Testis (tissue), 3 donors: ENCODE measurements around the gene GFPT1. TPM values are rescaled to one million over a fixed set of nuclear protein-coding genes. Genes with fewer than 3 reads are reported as not detected.

Experiments used
- DNase-seq: peaks from one replicate; pipeline ENCODE4 v3.0.0-alpha.2; 2019
- H3K27ac ChIP-seq, 2 donors: fragments of 200-600 bp; sonication (generic); one replicate each; pipeline ENCODE4 v1.5.1; 2019
- H3K27me3 ChIP-seq: fragments of 200-600 bp; sonication (generic); one replicate; pipeline ENCODE4 v1.5.1; 2019
- H3K36me3 ChIP-seq: fragments of 200-600 bp; sonication (generic); one replicate; pipeline ENCODE4 v1.5.1; 2017; ENCODE audit warnings: low read depth; ENCODE audit errors: missing control alignments
- H3K4me1 ChIP-seq: fragments of 200-600 bp; sonication (generic); one replicate; pipeline ENCODE4 v1.5.1; 2019
- H3K4me3 ChIP-seq, 2 donors: fragments of 200-600 bp; sonication (generic); one replicate each; pipeline ENCODE4 v1.5.1; 2017 to 2019
- H3K9me3 ChIP-seq: fragments of 200-600 bp; sonication (generic); one replicate; pipeline ENCODE4 v1.5.1; 2017
- POLR2A ChIP-seq: fragments of 450-650 bp; IDR thresholded peaks from one replicate; pipeline ENCODE4 v1.6.1; 2017; ENCODE audit warnings: antibody characterized with exemption, mild to moderate bottlenecking, moderate library complexity
- WGBS, 2 donors: methylation state at CpG; one replicate each; pipeline ENCODE4 v1.1.5; 2018; 5-methylcytosine and 5-hydroxymethylcytosine counted together
- intact Hi-C: fragments of 100-400 bp; cut with DNase I; formaldehyde crosslinking; loops from one replicate; pipeline ENCODE4 v1.15.1; 2023; ENCODE audit warnings: low total_unique reads
- polyA plus RNA-seq: library from polyadenylated mRNA; stranded (reverse); fragments of 350-450 nt; fragmentation: Illumina TruSeq; extraction: RNeasy Lipid Tissue Mini Kit (QIAGEN cat#74804); gene quantifications from one replicate; pipeline ENCODE4 v1.2.3, GENCODE V29; 2014; ENCODE audit warnings: low read depth, low replicate concordance; ENCODE audit not compliant: insufficient read depth
- small RNA-seq, 2 donors: library from RNA; depleted of rRNA; stranded (forward); fragments of <200 nt; gene quantifications; one replicate each; pipeline ENCODE3, GENCODE V24; 2016
- total RNA-seq, 2 donors: library from RNA; depleted of rRNA; stranded (reverse); fragments of >200 nt; gene quantifications; one replicate each; pipeline ENCODE4 v1.2.3, GENCODE V29; 2016
- TF ChIP-seq, protein P1 (sequence below), 3 experiments: fragments of 450-650 bp in 2 of 3; fragments of 200-600 bp in 1 of 3; sonication (generic) in 1 of 3; IDR thresholded peaks; one replicate each; pipeline ENCODE4 v1.5.1; 2016 to 2019; ENCODE audit warnings: antibody characterized with exemption in 3 of 3, mild to moderate bottlenecking in 2 of 3, moderate library complexity in 1 of 3

The GFPT1 gene
- total and polyA plus RNA-seq, 3 donors from 2014 or later: 25.6 to 74.3 (median 33.3) TPM

DNA sequence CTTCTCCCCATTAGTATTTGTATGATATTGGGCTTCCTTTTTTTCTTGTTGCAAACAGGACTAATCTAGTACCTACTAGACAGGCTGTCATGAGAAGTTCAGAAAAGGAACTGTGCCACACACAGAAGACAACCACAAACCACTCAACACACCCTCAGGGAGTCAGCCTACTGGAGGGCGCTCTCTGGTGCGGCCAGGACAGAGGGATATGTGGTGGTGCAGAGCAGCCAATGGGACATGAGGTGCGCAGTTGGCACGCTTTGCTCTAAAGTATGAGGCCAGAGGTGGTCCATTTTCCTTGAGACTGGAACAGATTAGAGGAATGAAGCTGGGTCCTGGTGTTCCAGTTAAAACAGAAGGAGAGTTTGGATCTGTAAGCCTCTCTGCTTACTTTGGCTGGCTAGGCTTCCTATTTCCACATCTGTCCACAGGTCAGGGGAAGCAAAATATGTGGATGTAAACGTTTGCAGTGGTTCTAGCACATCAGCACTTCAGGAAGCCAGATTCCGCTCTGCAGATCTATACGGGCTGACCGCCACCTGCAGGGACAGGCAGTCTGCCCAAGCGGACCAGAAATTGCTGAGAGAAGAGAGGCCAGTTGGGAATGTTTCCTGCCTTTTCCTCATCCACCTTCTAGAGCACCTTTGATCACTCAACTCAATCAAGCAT is 114.1 kb downstream of the GFPT1 start:
- Histone ChIP-seq H3K4me3 (no peak overlapping the region), H3K4me1 (no peaks in the 10 kb centered on the region), H3K36me3 (no peaks in the 10 kb centered on the region), H3K27ac (no peak overlapping the region), H3K27me3 (no peaks in the 10 kb centered on the region), H3K9me3 (no peaks in the 10 kb centered on the region)
- 64 to 70% methylated on average over 9 of the region's 9 CpGs for WGBS, 2 donors
- TF ChIP-seq, protein P1, sequence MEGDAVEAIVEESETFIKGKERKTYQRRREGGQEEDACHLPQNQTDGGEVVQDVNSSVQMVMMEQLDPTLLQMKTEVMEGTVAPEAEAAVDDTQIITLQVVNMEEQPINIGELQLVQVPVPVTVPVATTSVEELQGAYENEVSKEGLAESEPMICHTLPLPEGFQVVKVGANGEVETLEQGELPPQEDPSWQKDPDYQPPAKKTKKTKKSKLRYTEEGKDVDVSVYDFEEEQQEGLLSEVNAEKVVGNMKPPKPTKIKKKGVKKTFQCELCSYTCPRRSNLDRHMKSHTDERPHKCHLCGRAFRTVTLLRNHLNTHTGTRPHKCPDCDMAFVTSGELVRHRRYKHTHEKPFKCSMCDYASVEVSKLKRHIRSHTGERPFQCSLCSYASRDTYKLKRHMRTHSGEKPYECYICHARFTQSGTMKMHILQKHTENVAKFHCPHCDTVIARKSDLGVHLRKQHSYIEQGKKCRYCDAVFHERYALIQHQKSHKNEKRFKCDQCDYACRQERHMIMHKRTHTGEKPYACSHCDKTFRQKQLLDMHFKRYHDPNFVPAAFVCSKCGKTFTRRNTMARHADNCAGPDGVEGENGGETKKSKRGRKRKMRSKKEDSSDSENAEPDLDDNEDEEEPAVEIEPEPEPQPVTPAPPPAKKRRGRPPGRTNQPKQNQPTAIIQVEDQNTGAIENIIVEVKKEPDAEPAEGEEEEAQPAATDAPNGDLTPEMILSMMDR (IDR thresholded peaks at IDR 0.05): no peak
- TF ChIP-seq POLR2A: no peak
- intact Hi-C loops: no loop called here
- DNase-seq: no peak

DNA sequence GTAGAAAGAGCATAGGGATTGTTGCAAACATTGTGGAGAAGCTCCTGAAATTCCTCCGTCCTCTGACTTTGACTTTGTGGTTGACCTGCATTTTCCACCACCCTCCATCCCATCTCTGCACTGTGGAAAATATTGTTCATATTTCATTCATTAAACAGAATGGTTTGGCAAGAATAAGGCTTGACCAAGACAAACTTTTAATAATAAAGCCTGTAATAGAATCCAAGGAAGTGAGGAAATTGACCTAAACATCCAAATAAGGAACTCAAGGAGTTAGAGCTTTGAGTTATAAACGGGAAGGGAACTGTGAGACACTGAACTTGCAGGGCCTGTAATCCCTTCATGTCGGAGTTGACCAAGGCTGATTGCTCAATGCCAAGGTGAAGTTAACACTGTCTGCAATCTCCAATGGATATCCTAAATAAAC is 115.2 kb downstream of the GFPT1 start:
- intact Hi-C loops: no loop called here
- H3K4me3 ChIP-seq: no peak overlapping the region
- no peaks in the 10 kb centered on the region for H3K36me3 ChIP-seq
- TF ChIP-seq, protein P1 (IDR thresholded peaks at IDR 0.05): no peak
- no peak for DNase-seq
- no peak overlapping the region for H3K27ac ChIP-seq
- 43 to 49% methylated on average over 3 of the region's 3 CpGs for WGBS, 2 donors
- no peaks in the 10 kb centered on the region for H3K27me3 ChIP-seq
- H3K9me3 ChIP-seq: no peaks in the 10 kb centered on the region
- H3K4me1 ChIP-seq: no peaks in the 10 kb centered on the region

Small RNA genes within 50 kb of the gene (small RNA-seq; reads per million reads assigned to genes)
- 0 reads per million in 2 donors for gene RF00019

Other genes starting within 250 kb of the GFPT1 start
- gene NFU1, start 50.2 kb upstream of the GFPT1 start, total RNA-seq: 10 to 100 TPM; 31.8 to 33.1 TPM
- 69.4 TPM for gene NFU1, start 50.2 kb upstream of the GFPT1 start, polyA plus RNA-seq